Smooth muscle cell (in vitro differentiated cells): ENCODE measurements around the gene TMEM218. TPM values are rescaled to one million over a fixed set of nuclear protein-coding genes. Genes with fewer than 3 reads are reported as not detected.

Experiments used
- DNase-seq: peaks from one replicate; lab custom pipeline; 2025; ENCODE audit not compliant: unreplicated experiment; lab: John Stamatoyannopoulos, UW
- H2AFZ ChIP-seq: fragments of 200-600 bp; sonication (generic); 2 replicates; pipeline ENCODE4 v1.6.0; 2016; ENCODE audit warnings: antibody characterized with exemption, low read depth, mild to moderate bottlenecking
- H3F3A ChIP-seq: fragments of 200-600 bp; sonication (generic); 2 replicates; pipeline ENCODE4 v1.6.0; 2017; ENCODE audit warnings: antibody characterized with exemption, low read depth
- H3K27ac ChIP-seq: fragments of 200-600 bp; sonication (generic); 2 replicates; pipeline ENCODE4 v1.5.1; 2016; ENCODE audit warnings: low read depth, mild to moderate bottlenecking
- H3K27me3 ChIP-seq: fragments of 200-600 bp; sonication (generic); 2 replicates; pipeline ENCODE4 v1.6.1; 2016; ENCODE audit warnings: low read depth, mild to moderate bottlenecking
- H3K36me3 ChIP-seq: fragments of 200-600 bp; sonication (generic); 2 replicates; pipeline ENCODE4 v1.5.1; 2016; ENCODE audit warnings: low read depth
- H3K4me1 ChIP-seq: fragments of 200-600 bp; sonication (generic); 2 replicates; pipeline ENCODE4 v1.5.1; 2016; ENCODE audit warnings: low read depth
- H3K4me2 ChIP-seq: fragments of 200-600 bp; sonication (generic); 2 replicates; pipeline ENCODE4 v1.6.0; 2016; ENCODE audit warnings: mild to moderate bottlenecking
- H3K4me3 ChIP-seq: fragments of 200-600 bp; sonication (generic); 2 replicates; pipeline ENCODE4 v1.5.1; 2016; ENCODE audit warnings: mild to moderate bottlenecking
- H3K79me2 ChIP-seq: fragments of 200-600 bp; sonication (generic); 2 replicates; pipeline ENCODE4 v1.6.0; 2016; ENCODE audit warnings: low read depth, mild to moderate bottlenecking
- H3K9ac ChIP-seq: fragments of 200-600 bp; sonication (generic); 2 replicates; pipeline ENCODE4 v1.6.0; 2016; ENCODE audit warnings: low read depth
- H3K9me3 ChIP-seq: fragments of 200-600 bp; sonication (generic); replicated peaks from 2 replicates; pipeline ENCODE4 v1.5.1; 2016; ENCODE audit warnings: low read depth
- H4K20me1 ChIP-seq: fragments of 200-600 bp; sonication (generic); 2 replicates; pipeline ENCODE4 v1.6.0; 2016; ENCODE audit warnings: low read depth
- CTCF ChIP-seq: fragments of 200-600 bp; sonication (generic); IDR thresholded peaks from 2 replicates; pipeline ENCODE4 v1.5.1; 2017; ENCODE audit warnings: borderline replicate concordance, mild to moderate bottlenecking, antibody characterized with exemption; ENCODE audit not compliant: insufficient read depth, poor library complexity, severe bottlenecking
- WGBS: methylation state at CpG from one replicate; pipeline ENCODE4 v1.1.7; 2016; ENCODE audit warnings: low lambda C conversion rate; 5-methylcytosine and 5-hydroxymethylcytosine counted together
- polyA plus RNA-seq: library from polyadenylated mRNA; unstranded; fragments of >200 nt; fragmentation: Nextera tagmentation; extraction: Ambion mirVana; gene quantifications from 2 replicates; pipeline ENCODE4 v1.2.1, GENCODE V29; 2016
- total RNA-seq: library from RNA; depleted of rRNA; stranded (reverse); fragments of >200 nt; gene quantifications from 2 replicates; pipeline ENCODE4 v1.2.3, GENCODE V29; 2014

TMEM218 gene
- total and polyA plus RNA-seq, 2 experiments from 2014 or later: 22.1 to 30.7 TPM

GRCh38 chr11:125062218-125062930 lies 49.1 kb downstream of the TMEM218 start:
- WGBS: 48% methylated on average over 18 of the region's 19 CpGs
- Histone ChIP-seq H3K27ac (no peak overlapping the region), H3K9ac (peak overlapping the region; percentile 47), H4K20me1 (no peaks in the 10 kb centered on the region), H3K9me3 (no peaks in the 10 kb centered on the region), H3K27me3 (peaks cover 56% of the 10 kb centered on the region), H3F3A (no peaks in the 10 kb centered on the region), H3K4me2 (peak overlapping the region; percentile 93), H2AFZ (peak overlapping the region; percentile 93), H3K79me2 (no peaks in the 10 kb centered on the region), H3K4me1 (no peaks in the 10 kb centered on the region), H3K4me3 (peak overlapping the region; percentile 74), H3K36me3 (no peaks in the 10 kb centered on the region)
- TF ChIP-seq CTCF: no peak
- no peak for DNase-seq

- H3K27ac ChIP-seq: no peak overlapping the region
- TF ChIP-seq CTCF: no peak
- no peaks in the 10 kb centered on the region for H3K4me1 ChIP-seq
- no peak overlapping the region for H3K4me2 ChIP-seq
- no peak overlapping the region for H3K9ac ChIP-seq
- H4K20me1 ChIP-seq: no peaks in the 10 kb centered on the region
- H3K9me3 ChIP-seq: no peaks in the 10 kb centered on the region
- no peak overlapping the region for H3K4me3 ChIP-seq
- no peaks in the 10 kb centered on the region for H3K79me2 ChIP-seq
- DNase-seq: no peak
- H3K36me3 ChIP-seq: no peaks in the 10 kb centered on the region
- H3K27me3 ChIP-seq: peaks cover 55% of the 10 kb centered on the region
- no peak overlapping the region for H2AFZ ChIP-seq
- no peaks in the 10 kb centered on the region for H3F3A ChIP-seq
- WGBS: 82% methylated on average over 4 of the region's 4 CpGs
Observed at GRCh38 chr11:125061281-125061680, 50.1 kb downstream of the TMEM218 start.

GRCh38 chr11:125057693-125058016 lies 53.8 kb downstream of the TMEM218 start:
- no peaks in the 10 kb centered on the region for H3K9me3 ChIP-seq
- H3K36me3 ChIP-seq: no peaks in the 10 kb centered on the region
- no peak overlapping the region for H3K4me3 ChIP-seq
- no peaks in the 10 kb centered on the region for H3F3A ChIP-seq
- no peaks in the 10 kb centered on the region for H4K20me1 ChIP-seq
- H3K27me3 ChIP-seq: peaks cover 23% of the 10 kb centered on the region
- no peak overlapping the region for H3K27ac ChIP-seq
- H2AFZ ChIP-seq: no peak overlapping the region
- no peak for DNase-seq
- no peak overlapping the region for H3K9ac ChIP-seq
- no peaks in the 10 kb centered on the region for H3K79me2 ChIP-seq
- H3K4me2 ChIP-seq: no peak overlapping the region
- TF ChIP-seq CTCF: no peak
- WGBS: 91% methylated on average over 5 of the region's 5 CpGs
- H3K4me1 ChIP-seq: no peaks in the 10 kb centered on the region
